H1 (cell line): ENCODE results near the gene ZDHHC17. TPM values are rescaled to one million over a fixed set of nuclear protein-coding genes. Genes with fewer than 3 reads are reported as not detected.

Experiments used
- CHD7 ChIP-seq: fragments of 300-600 bp; sonication (generic); IDR thresholded peaks from 2 replicates; pipeline ENCODE4 v1.7.1; 2012; ENCODE audit warnings: low read length, moderate library complexity, mild to moderate bottlenecking, inconsistent platforms; ENCODE audit not compliant: insufficient replicate concordance
- EZH2 ChIP-seq: fragments of 200-600 bp; sonication (generic); IDR thresholded peaks from 2 replicates; pipeline ENCODE4 v1.7.1; 2012; ENCODE audit warnings: low read depth, mild to moderate bottlenecking, moderate library complexity, low read length, inconsistent platforms; ENCODE audit not compliant: severe bottlenecking
- GABPA ChIP-seq: IDR thresholded peaks from 2 replicates; pipeline ENCODE4 v1.6.1; 2011; ENCODE audit warnings: mild to moderate bottlenecking, low read length, moderate library complexity, borderline replicate concordance; ENCODE audit not compliant: insufficient read depth
- SP1 ChIP-seq: IDR thresholded peaks from 2 replicates; pipeline ENCODE4 v1.6.1; 2011; ENCODE audit warnings: low read depth, low read length
- SP2 ChIP-seq: IDR thresholded peaks from 2 replicates; pipeline ENCODE4 v1.6.1; 2012; ENCODE audit warnings: mild to moderate bottlenecking, low read length, inconsistent platforms
- SP4 ChIP-seq: IDR thresholded peaks from 2 replicates; pipeline ENCODE4 v1.6.1; 2012; ENCODE audit warnings: low read length, inconsistent platforms
- SUZ12 ChIP-seq: fragments of 200-600 bp; sonication (generic); IDR thresholded peaks from 2 replicates; pipeline ENCODE4 v1.6.1; 2012; ENCODE audit warnings: mild to moderate bottlenecking, inconsistent platforms, low read length, moderate library complexity, mixed read lengths
- YY1 ChIP-seq: IDR thresholded peaks from 2 replicates; pipeline ENCODE4 v1.6.1; 2011; ENCODE audit warnings: low read depth, mild to moderate bottlenecking, low read length
- polyA plus RNA-seq, 7 experiments: library from polyadenylated mRNA; depleted of rRNA in 3 of 7; stranded (reverse) in 5 of 7; unstranded in 2 of 7; fragments of >200 nt in 5 of 7; fragments of 200-250 nt in 2 of 7; gene quantifications; 1 replicate in 5 of 7; 2 replicates in 1 of 7; 4 replicates in 1 of 7; pipeline versions ENCODE4 v1.2.1 to v1.2.3, GENCODE V29; 2011 to 2013; ENCODE audit warnings: missing spikeins in 2 of 7, mixed read lengths in 2 of 7
- total RNA-seq: library from RNA; stranded (reverse); fragmentation: NEBNext Ultra II Directional; extraction: Animal tissue kit (Norgen Biotek cat#: 25700); gene quantifications from 2 replicates; pipeline ENCODE4 v1.2.1, GENCODE V29; 2021

ZDHHC17 gene
- total and polyA plus RNA-seq, 2 of the 8 experiments (the other 6 are each of a cell fraction or from before 2014, with no cell fraction given), result 27.6 to 28.9 TPM

- no peak for TF ChIP-seq CHD7
- TF ChIP-seq YY1, result no peak
- no peak for TF ChIP-seq GABPA
- TF ChIP-seq SUZ12, result no peak
- TF ChIP-seq SP4, result no peak
- no peak for TF ChIP-seq EZH2
- no peak for TF ChIP-seq SP2
- no peak for TF ChIP-seq SP1
Measured at GRCh38 chr12:76876696-76877229, 112.8 kb downstream of the ZDHHC17 start (continued).
